HL-60 (cell line): Measurements from ENCODE around the gene BRIP1.
"Not testable (repeated sequence)": the region's sequence is repeated elsewhere in the genome, so short reads cannot be mapped to it uniquely, and the experiment has no call there.

Experiments used
- DNase-seq, 2 experiments: peaks; one replicate each; pipeline ENCODE4 v3.0.0-alpha.2; 2010 to 2020; ENCODE audit warnings: low read depth in 1 of 2, low spot score in 1 of 2
- H3K27ac ChIP-seq: fragments of 250-450 bp; sonication (Bioruptor Pico); replicated peaks from 2 replicates; pipeline ENCODE4 v1.5.1; 2020; ENCODE audit warnings: mild to moderate bottlenecking, moderate library complexity
- H3K27me3 ChIP-seq: fragments of 250-450 bp; sonication (Bioruptor Pico); 2 replicates; pipeline ENCODE4 v1.5.1; 2021; ENCODE audit warnings: mild to moderate bottlenecking, moderate library complexity; ENCODE audit not compliant: insufficient read depth, poor library complexity, severe bottlenecking
- H3K4me3 ChIP-seq: replicated peaks from 2 replicates; pipeline ENCODE4 v1.5.1; 2011; ENCODE audit warnings: mild to moderate bottlenecking, control low read depth, low read length; ENCODE audit not compliant: insufficient read depth
- CTCF ChIP-seq: IDR thresholded peaks from one replicate; pipeline ENCODE4 v1.5.1; 2011; ENCODE audit warnings: low read length, control low read depth, inconsistent platforms; ENCODE audit not compliant: insufficient read depth
- GABPA ChIP-seq: IDR thresholded peaks from 2 replicates; pipeline ENCODE4 v1.6.1; 2012; ENCODE audit warnings: low read depth
- POLR2AphosphoS5 ChIP-seq: IDR thresholded peaks from 2 replicates; pipeline ENCODE4 v1.6.1; 2012; ENCODE audit warnings: low read depth
- REST ChIP-seq: IDR thresholded peaks from 2 replicates; pipeline ENCODE4 v1.6.1; 2012; ENCODE audit warnings: low read depth; ENCODE audit not compliant: insufficient replicate concordance
- SPI1 ChIP-seq: IDR thresholded peaks from 2 replicates; pipeline ENCODE4 v1.6.1; 2012; ENCODE audit warnings: low read depth, mild to moderate bottlenecking, borderline replicate concordance

Gene BRIP1

GRCh38 chr17:61867033-61867432, 3.7 kb upstream of the BRIP1 start:
- no peak overlapping the region for H3K27ac ChIP-seq
- H3K27me3 ChIP-seq = no peaks in the 10 kb centered on the region
- DNase-seq = no peak
- no peak overlapping the region for H3K4me3 ChIP-seq
- TF ChIP-seq CTCF (no peak), SPI1 (no peak), POLR2AphosphoS5 (no peak), GABPA (no peak), REST (no peak)

- no peak for TF ChIP-seq SPI1
- TF ChIP-seq POLR2AphosphoS5 = no peak
- no peak for TF ChIP-seq REST
- TF ChIP-seq CTCF = no peak
- no peak for TF ChIP-seq GABPA
Measured at GRCh38 chr17:61863801-61864126, 436 bp upstream of the BRIP1 start.

GRCh38 chr17:61862105-61862574, 1.2 kb downstream of the BRIP1 start:
- H3K27ac ChIP-seq = peak overlapping the region; percentile 94
- TF ChIP-seq POLR2AphosphoS5 (no peak), CTCF (no peak), REST (no peak), SPI1 (no peak), GABPA (no peak)
- DNase-seq = no peak
- peak overlapping the region; percentile 59 for H3K4me3 ChIP-seq
- no peaks in the 10 kb centered on the region for H3K27me3 ChIP-seq

More at GRCh38 chr17:61863801-61864126, 436 bp upstream of the BRIP1 start:
- DNase-seq = peak in 1 of 2 experiments; percentile 11
- Histone ChIP-seq H3K27me3 (no peaks in the 10 kb centered on the region), H3K4me3 (peak overlapping the region; percentile 59), H3K27ac (peak overlapping the region; percentile 94)

- H3K27me3 ChIP-seq, DNase-seq, H3K27ac ChIP-seq, H3K4me3 ChIP-seq: not testable (repeated sequence)
Measured at GRCh38 chr17:61860397-61860796, 2.9 kb downstream of the BRIP1 start.
